Activated naive CD4-positive, alpha-beta T cell treated with anti-CD3 and anti-CD28 coated beads, Interleukin-2, amount 50 U/mL, for 24 hours (primary cell): ENCODE results near the gene OR5C1.
"Not testable (repeated sequence)": the region's sequence is repeated elsewhere in the genome, so short reads cannot be mapped to it uniquely, and the experiment has no call there.

Experiments
- H3K27ac Mint-ChIP-seq: one replicate; pipeline ENCODE4 v1.8.0; 2021; ENCODE audit warnings: mild to moderate bottlenecking, mixed read lengths
- H3K27me3 Mint-ChIP-seq: one replicate; pipeline ENCODE4 v1.8.0; 2021; ENCODE audit warnings: mixed read lengths
- H3K36me3 Mint-ChIP-seq: one replicate; pipeline ENCODE4 v1.8.0; 2021; ENCODE audit warnings: mixed read lengths
- H3K4me1 Mint-ChIP-seq: one replicate; pipeline ENCODE4 v1.8.0; 2021; ENCODE audit warnings: mixed read lengths
- H3K4me3 Mint-ChIP-seq: one replicate; pipeline ENCODE4 v1.8.0; 2021; ENCODE audit warnings: mild to moderate bottlenecking, mixed read lengths
- H3K9me3 Mint-ChIP-seq: one replicate; pipeline ENCODE4 v1.8.0; 2021; ENCODE audit warnings: mixed read lengths

The OR5C1 gene

DNA sequence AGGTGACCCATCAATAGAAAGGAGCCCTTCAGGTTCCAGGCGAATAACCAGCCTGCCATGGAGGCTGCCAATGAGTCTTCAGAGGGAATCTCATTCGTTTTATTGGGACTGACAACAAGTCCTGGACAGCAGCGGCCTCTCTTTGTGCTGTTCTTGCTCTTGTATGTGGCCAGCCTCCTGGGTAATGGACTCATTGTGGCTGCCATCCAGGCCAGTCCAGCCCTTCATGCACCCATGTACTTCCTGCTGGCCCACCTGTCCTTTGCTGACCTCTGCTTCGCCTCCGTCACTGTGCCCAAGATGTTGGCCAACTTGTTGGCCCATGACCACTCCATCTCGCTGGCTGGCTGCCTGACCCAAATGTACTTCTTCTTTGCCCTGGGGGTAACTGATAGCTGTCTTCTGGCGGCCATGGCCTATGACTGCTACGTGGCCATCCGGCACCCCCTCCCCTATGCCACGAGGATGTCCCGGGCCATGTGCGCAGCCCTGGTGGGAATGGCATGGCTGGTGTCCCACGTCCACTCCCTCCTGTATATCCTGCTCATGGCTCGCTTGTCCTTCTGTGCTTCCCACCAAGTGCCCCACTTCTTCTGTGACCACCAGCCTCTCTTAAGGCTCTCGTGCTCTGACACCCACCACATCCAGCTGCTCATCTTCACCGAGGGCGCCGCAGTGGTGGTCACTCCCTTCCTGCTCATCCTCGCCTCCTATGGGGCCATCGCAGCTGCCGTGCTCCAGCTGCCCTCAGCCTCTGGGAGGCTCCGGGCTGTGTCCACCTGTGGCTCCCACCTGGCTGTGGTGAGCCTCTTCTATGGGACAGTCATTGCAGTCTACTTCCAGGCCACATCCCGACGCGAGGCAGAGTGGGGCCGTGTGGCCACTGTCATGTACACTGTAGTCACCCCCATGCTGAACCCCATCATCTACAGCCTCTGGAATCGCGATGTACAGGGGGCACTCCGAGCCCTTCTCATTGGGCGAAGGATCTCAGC is 11.6 kb downstream of the OR5C1 start, which contains the start of gene OR1K1:
OR1K1 (plus strand) TSS at position 58 of the 995 bp plus-strand sequence; CDS start at position 58, 0 bp downstream.
- H3K27ac Mint-ChIP-seq: no peak within 1 kb of the TSS
- H3K27me3 Mint-ChIP-seq: no peaks in the 10 kb centered on the region
- H3K36me3 Mint-ChIP-seq: peaks cover 3% of the 10 kb centered on the region
- no peaks in the 10 kb centered on the region for H3K9me3 Mint-ChIP-seq
- H3K4me3 Mint-ChIP-seq: no peak within 1 kb of the TSS
- no peaks in the 10 kb centered on the region for H3K4me1 Mint-ChIP-seq

DNA sequence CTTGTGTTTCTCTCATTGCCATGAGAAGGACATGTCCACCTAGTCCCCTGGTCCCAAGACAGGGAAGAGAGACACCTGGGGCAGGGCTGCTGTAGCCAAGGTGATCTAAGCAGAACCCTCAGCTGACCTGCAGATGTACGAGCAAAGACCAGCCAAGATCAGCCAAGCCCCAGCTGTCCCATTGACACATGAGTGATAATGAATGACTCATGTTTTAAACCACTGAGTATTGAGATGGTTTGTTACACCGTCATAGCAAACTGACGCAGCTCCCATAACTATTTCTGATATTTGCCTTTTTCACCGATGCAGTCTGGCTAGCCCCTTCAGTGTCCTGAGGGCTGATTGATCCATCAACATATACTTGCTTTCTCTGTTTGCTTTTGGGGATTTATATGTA is 17.9 kb downstream of the OR5C1 start:
- Mint-ChIP-seq H3K36me3 (peaks cover 8% of the 10 kb centered on the region), H3K27ac (no peak overlapping the region), H3K9me3 (no peaks in the 10 kb centered on the region), H3K4me3 (no peak overlapping the region), H3K27me3 (no peaks in the 10 kb centered on the region), H3K4me1 (peaks cover 8% of the 10 kb centered on the region)

DNA sequence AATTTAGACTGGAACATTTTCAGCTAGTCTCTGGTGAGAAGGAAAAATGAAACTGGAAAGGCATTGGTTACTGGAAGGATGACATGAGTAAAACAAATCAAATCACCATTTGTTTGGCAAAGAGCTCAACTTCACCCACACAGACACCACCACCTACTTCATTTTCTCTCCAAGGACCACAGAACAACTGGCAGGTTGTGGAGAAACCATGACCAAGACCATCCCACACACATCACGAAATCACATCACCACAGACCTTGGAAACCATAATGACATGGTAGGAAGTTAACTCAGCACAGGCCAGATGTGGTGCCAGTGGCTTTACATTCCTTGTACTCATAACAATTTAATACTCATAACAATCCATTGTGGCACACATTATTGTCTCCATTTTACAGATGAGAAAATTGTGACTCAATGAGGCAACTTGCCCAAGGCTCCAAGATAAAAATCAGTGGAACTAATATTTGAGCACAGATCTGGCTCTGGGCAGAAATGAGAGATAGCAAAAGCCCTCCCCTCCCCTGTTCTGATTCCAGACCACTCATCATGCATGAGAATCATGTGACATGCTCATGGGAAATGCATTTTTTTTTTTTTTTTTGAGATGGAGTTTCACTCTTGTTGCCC is 18.7 kb downstream of the OR5C1 start:
- peaks cover 8% of the 10 kb centered on the region for H3K36me3 Mint-ChIP-seq
- no peak overlapping the region for H3K4me3 Mint-ChIP-seq
- H3K27me3 Mint-ChIP-seq: no peaks in the 10 kb centered on the region
- H3K9me3 Mint-ChIP-seq: no peaks in the 10 kb centered on the region
- H3K4me1 Mint-ChIP-seq: peaks cover 8% of the 10 kb centered on the region
- H3K27ac Mint-ChIP-seq: peak overlapping the region; percentile 61

DNA sequence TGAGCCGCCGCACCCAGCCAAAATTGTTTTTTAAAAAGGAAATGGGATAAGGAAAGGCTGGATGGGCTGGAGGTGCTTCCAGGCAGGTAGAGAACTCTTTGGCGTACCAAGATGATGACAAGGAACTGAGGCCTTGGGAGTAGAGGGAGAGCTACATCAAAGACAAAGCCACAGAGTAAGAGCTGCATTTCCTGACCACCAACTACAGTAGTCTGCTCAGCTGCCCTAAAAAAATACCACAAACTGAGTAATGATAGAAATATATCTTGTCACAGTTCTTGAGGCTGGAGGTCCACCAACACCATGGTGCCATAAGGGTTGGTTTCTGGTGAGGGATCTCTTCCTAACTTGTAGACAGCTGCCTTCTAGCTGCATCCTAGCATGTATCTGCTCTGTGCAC is 19.4 kb downstream of the OR5C1 start:
- Mint-ChIP-seq H3K27ac (no peak overlapping the region), H3K36me3 (peaks cover 8% of the 10 kb centered on the region), H3K27me3 (no peaks in the 10 kb centered on the region), H3K4me3 (no peak overlapping the region), H3K9me3 (no peaks in the 10 kb centered on the region), H3K4me1 (peaks cover 8% of the 10 kb centered on the region)

DNA sequence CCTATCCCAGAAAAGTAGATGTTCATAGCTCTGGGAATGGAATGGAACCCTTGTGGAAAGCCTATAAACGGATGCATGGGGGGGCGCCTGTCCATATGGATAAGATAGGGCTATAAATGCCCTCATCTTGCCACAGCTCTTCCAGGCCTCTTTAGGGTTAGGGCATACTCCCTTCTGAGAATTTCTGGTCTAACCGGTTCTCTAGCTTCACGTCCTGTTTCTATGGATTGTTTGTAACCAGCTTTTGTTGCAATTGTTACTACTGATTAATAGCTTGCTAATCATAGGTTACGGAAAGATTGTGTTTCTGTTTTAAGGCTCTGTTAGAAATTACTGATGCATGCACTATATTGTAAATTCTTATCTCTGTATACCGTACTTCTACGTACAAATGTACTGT is 20.5 kb downstream of the OR5C1 start:
- H3K9me3 Mint-ChIP-seq, H3K27ac Mint-ChIP-seq, H3K27me3 Mint-ChIP-seq, H3K4me3 Mint-ChIP-seq, H3K4me1 Mint-ChIP-seq, H3K36me3 Mint-ChIP-seq: not testable (repeated sequence)

DNA sequence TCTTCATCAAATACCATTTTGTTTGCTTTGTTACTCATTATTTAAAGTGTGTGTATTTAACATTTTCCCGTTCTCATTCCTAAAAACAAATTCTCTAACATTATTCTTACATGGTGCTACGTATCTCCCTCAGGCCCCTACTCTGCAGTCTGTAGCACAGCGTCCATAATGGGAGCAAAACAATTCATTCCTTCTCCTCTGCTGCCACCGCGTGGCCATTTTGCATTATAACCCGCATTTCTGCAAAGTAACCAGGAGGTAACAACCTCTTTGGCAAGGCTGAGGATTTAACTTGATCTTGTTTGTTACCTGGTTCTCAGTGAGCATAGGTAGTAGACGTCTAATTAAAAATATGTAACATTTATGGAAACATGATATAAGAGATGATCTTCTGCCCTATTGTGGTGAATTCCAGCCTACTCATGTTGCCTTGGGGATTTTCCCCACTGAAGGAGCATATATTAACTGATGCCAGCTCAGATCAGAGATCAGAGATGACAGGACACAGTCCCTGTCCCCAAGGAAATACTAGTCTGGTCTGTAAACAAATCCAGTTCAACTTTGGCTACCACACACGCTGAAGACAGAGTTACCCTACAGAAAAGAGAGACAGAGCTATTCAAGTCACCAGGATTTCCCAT is 21.7 kb downstream of the OR5C1 start:
- Mint-ChIP-seq H3K9me3 (no peaks in the 10 kb centered on the region), H3K27ac (no peak overlapping the region), H3K36me3 (peaks cover 5% of the 10 kb centered on the region), H3K4me1 (peaks cover 17% of the 10 kb centered on the region), H3K27me3 (no peaks in the 10 kb centered on the region), H3K4me3 (no peak overlapping the region)

DNA sequence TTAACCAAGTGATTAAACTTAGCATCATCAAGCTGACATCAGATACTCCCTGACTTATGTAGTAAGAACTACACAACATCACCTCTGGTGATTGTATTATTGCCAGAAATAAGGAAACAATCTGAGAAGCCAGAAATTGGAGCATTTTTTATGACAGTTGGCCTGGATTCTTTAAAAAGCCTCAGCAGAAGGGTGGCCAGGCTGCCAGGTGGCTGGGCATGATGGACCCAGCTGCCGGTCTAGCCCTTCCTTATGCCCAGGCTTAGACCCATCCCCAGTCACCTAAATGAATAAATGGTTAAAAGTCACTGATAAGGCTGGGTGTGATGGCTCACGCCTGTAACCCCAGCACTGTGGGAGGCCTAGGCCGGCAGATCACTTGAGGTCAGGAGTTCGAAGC is 24.0 kb downstream of the OR5C1 start:
- Mint-ChIP-seq H3K9me3 (no peaks in the 10 kb centered on the region), H3K36me3 (no peaks in the 10 kb centered on the region), H3K27ac (no peak overlapping the region), H3K4me1 (peaks cover 32% of the 10 kb centered on the region), H3K27me3 (no peaks in the 10 kb centered on the region), H3K4me3 (no peak overlapping the region)

DNA sequence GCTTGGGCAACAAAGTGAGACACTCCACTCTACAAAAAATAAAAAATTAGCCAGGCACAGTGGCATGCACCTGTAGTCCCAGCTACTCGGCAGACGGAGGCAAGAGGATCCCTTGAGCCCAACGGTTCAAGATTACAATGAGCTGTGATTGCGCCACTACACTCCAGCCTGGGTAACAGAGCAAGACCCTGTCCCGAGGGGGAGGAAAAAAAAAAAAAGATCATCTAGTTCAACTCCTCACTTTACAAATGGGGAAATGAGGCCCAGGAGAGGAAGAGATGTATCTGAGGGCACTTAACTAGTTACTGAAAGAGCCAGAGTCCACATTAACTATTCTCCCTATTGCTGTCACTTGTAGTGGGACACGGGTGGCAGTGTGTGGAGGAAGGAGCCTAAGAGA is 25.8 kb downstream of the OR5C1 start:
- Mint-ChIP-seq H3K27ac (peak overlapping the region; percentile 73), H3K36me3 (no peaks in the 10 kb centered on the region), H3K9me3 (no peaks in the 10 kb centered on the region), H3K4me1 (peaks cover 27% of the 10 kb centered on the region), H3K4me3 (peak overlapping the region; percentile 15), H3K27me3 (no peaks in the 10 kb centered on the region)

DNA sequence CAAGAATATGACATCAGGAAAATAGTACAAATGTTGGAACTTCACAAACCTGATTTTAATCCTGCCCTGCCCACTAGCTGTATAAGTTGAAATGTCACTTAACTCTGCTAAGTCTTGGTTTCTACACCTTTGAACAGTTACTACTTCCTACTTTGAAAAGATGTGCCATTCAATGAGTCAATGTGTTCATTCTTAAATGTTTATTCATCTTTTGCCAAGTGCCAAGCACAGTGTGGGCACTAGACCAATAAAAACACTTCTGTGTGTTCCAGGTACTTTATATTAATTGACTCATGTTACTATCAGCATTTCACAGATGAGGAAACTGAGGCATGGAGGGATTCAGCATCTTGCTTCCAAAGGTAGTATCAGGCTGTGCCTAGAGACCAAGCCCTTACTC is 26.8 kb downstream of the OR5C1 start:
- Mint-ChIP-seq H3K9me3 (no peaks in the 10 kb centered on the region), H3K4me3 (peak overlapping the region; percentile 84), H3K27me3 (no peaks in the 10 kb centered on the region), H3K36me3 (peaks cover 3% of the 10 kb centered on the region), H3K27ac (peak overlapping the region; percentile 66), H3K4me1 (peaks cover 37% of the 10 kb centered on the region)

DNA sequence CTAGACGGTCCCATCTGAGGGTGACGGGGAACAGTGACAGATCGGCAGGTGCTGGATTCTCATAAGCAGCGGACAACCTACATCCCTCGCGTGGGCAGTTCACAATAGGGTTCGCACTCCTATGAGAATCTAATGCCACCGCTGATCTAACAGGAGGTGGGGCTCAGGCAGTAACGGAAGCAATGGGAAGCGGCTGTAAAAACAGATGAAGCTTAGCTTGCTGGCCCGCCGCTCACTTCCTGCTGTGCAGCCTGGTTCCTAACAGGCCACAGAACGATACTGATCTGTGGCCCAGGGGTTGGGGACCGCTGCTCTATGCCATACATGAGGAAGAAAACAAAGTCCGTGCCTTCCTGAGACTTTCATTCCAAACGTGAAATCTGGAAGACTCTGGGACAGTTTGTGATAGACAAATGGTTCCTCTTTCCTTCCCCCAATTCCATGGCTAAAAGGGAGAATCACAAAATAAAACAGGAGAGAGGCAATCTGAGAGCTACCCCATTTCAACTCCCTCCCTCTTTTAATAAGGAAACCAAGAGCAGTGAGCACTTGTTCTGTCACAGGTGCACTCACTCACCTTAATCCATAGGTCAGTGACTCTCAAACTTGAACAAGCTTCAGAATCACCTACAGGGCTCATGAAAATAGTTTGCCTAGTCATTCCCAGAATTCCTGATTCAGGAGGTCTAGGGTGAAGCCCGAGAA is 27.6 kb downstream of the OR5C1 start:
- H3K4me3 Mint-ChIP-seq: peak overlapping the region; percentile 84
- peaks cover 3% of the 10 kb centered on the region for H3K36me3 Mint-ChIP-seq
- H3K4me1 Mint-ChIP-seq: peaks cover 41% of the 10 kb centered on the region
- H3K9me3 Mint-ChIP-seq: no peaks in the 10 kb centered on the region
- H3K27ac Mint-ChIP-seq: peak overlapping the region; percentile 95
- H3K27me3 Mint-ChIP-seq: no peaks in the 10 kb centered on the region

DNA sequence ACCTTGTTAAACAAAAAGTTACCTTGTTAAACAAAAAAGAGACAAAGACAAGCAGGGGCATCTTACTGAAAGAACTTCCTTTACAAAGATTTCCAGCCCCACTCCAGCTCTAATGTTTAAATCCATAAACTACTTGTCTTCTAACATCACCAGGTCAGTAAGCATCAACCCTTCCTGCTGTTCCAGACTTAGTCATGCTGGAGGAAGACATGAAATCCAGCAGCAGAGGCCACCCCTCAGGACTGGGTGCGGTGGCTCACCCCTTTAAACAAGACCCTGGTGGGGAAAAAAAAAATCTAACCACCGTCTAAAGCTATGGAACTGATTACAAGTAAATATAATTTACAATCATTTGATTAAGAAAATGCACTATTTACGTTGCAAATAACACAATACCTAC is 30.6 kb downstream of the OR5C1 start:
- H3K36me3 Mint-ChIP-seq: peaks cover 5% of the 10 kb centered on the region
- H3K27ac Mint-ChIP-seq: peak overlapping the region; percentile 41
- H3K27me3 Mint-ChIP-seq: no peaks in the 10 kb centered on the region
- H3K4me3 Mint-ChIP-seq: no peak overlapping the region
- peaks cover 61% of the 10 kb centered on the region for H3K4me1 Mint-ChIP-seq
- H3K9me3 Mint-ChIP-seq: no peaks in the 10 kb centered on the region

DNA sequence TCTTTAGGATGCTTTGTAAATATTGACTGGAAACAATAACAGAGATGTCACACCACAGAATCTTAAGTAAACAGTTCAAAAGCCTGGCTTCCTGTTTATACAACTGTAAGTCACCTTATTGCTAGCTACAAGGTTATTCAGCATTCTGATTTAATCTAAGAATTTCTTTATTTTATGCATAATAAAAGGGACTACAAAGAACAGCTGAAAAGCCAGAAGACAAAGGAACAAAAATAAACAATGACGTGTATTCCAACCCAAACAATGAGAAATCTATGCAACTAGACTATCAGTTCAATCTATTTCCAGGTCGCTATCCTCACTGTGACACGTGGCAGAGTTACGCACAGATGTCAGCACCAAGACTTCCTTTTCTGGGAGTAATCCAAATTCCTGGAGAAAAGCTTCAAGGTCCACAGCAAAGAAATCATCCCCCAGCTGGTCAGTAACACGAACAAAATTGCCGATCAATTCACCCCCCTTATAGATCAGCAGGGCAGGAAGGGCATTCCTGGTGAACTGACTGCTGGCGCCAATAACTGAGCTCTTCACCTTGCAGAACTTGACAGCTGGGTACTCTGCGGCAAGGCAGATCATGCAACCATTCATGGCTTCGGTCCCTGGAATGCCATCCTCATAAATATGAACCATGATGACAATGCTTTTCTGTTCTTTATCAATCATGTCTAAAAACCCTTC is 31.2 kb downstream of the OR5C1 start:
- Mint-ChIP-seq H3K9me3 (no peaks in the 10 kb centered on the region), H3K4me3 (no peak overlapping the region), H3K36me3 (peaks cover 5% of the 10 kb centered on the region), H3K27me3 (no peaks in the 10 kb centered on the region), H3K27ac (peak overlapping the region; percentile 41), H3K4me1 (peaks cover 61% of the 10 kb centered on the region)

DNA sequence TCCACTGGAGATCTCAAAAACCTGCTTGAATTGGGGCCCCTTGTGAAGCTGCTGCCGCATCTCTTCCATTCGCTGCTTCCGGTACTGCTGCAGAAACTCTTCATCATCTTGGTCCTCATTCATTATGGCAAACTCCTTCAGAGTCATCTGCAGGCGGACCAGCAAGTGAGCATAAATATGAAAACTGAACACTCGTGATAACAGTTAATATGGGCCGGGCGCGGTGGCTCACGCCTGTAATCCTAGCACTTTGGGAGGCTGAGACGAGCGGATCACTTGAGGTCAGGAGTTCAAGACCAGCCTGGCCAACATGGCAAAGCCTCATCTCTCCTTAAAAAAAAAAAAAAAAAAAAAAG is 31.7 kb downstream of the OR5C1 start:
- no peaks in the 10 kb centered on the region for H3K27me3 Mint-ChIP-seq
- peaks cover 5% of the 10 kb centered on the region for H3K36me3 Mint-ChIP-seq
- no peak overlapping the region for H3K4me3 Mint-ChIP-seq
- H3K9me3 Mint-ChIP-seq: no peaks in the 10 kb centered on the region
- H3K27ac Mint-ChIP-seq: no peak overlapping the region
- peaks cover 62% of the 10 kb centered on the region for H3K4me1 Mint-ChIP-seq

DNA sequence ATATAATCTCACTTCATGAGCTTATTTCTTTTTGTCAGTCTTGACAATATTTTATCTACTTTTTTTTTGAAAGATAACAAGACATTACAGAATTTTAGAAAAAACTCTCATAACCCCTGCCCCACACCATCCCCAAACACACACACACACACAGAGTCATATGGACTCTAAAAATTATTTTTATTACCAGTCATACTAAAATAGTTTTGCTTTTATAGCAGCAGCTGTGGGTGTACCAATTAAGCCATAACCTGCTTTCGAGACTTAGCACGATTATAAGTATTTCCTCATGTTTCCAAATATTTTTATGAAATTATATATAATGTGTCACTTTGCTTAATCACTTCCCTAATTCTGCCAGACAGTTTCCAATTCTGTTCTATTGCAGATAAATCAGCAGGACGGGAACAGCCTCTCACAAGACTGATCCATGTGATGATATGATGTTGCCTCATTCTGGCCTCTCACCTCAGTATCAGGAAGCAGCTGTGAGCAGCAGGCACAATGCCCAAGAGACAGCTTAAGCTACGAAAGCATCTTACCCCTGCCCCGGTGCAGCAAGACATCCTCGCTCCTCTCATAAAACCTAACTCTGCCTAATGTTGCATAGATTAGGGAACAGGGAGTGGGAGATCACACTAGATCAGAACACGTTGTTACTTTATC is 32.7 kb downstream of the OR5C1 start:
- Mint-ChIP-seq H3K9me3 (no peaks in the 10 kb centered on the region), H3K27me3 (no peaks in the 10 kb centered on the region), H3K36me3 (peaks cover 7% of the 10 kb centered on the region), H3K4me1 (peaks cover 62% of the 10 kb centered on the region), H3K27ac (peak overlapping the region; percentile 0), H3K4me3 (no peak overlapping the region)
